ENCODE measurements around the gene OGG1. TPM values are rescaled to one million over a fixed set of nuclear protein-coding genes. Genes with fewer than 3 reads are reported as not detected.
A peak's percentile ranks its signal among the peaks of the same experiment; 100 is the strongest.

OGG1 gene
- total and polyA plus RNA-seq, 9 of the 15 experiments (the other 6 are each of a cell fraction or from before 2014, with no cell fraction given), result 6.6 to 33.0 (median 24.4) TPM

GRCh38 chr3:9712415-9712814, 37.3 kb upstream of the OGG1 start:
- CTCF ChIA-PET (ENCODE audit: low intra/inter-chr PET ratio), result no interaction called here
- Histone ChIP-seq H2AFZ (ENCODE audit: low read depth, low read length) (no peak overlapping the region), H3K27ac (ENCODE audit: extremely low read depth, low read depth, low read length) (no peak overlapping the region), H3K4me3 (no peak overlapping the region), H3K4me1 (replicated peaks in 1 of 2; ENCODE audit: control insufficient read depth in 2 of 2, insufficient read depth in 2 of 2, low read length in 2 of 2) (peaks cover 5 to 10% of the 10 kb centered on the region in 2 experiments; a peak in 4 of 5 replicates), H3K79me2 (ENCODE audit: control insufficient read depth, insufficient read depth, low read length) (no peaks in the 10 kb centered on the region), H3K9ac (ENCODE audit: insufficient read depth in 1 of 2, low read depth in 2 of 2, low read length in 2 of 2) (no peak overlapping the region), H3K36me3 (ENCODE audit: control insufficient read depth, insufficient read depth, low read length) (no peaks in the 10 kb centered on the region), H3K9me3 (replicated peaks; ENCODE audit: control insufficient read depth, insufficient read depth, low read depth, low read length) (no peaks in the 10 kb centered on the region), H3K9me1 (ENCODE audit: control insufficient read depth, insufficient read depth, low read length) (no peaks in the 10 kb centered on the region), H3K27me3 (ENCODE audit: control insufficient read depth in 2 of 2, insufficient read depth in 2 of 2, low read length in 2 of 2) (peaks cover 32 to 33% of the 10 kb centered on the region in 2 experiments), H4K20me1 (replicated peaks; ENCODE audit: control insufficient read depth, insufficient read depth, low read length) (no peaks in the 10 kb centered on the region), H3K4me2 (ENCODE audit: insufficient read depth, low read length) (no peak overlapping the region)
- ATAC-seq, result no peak
- no TSS peak for BruUV-seq (replicated peaks)
- TF ChIP-seq HES1 (IDR thresholded peaks at IDR 0.05; ENCODE audit: low read depth), result no peak
- FAIRE-seq, result no peak
- intact Hi-C loops (cut with micrococcal nuclease) (loop anchor here (10.0 kb wide), 2 partner anchors 128 to 358 kb away; no protein-coding TSS in a partner anchor), in situ Hi-C loops (cut with MboI) (no loop called here)
- DNase-seq (ENCODE audit: extremely low read depth in 1 of 4, low spot score in 3 of 4), result no peak
- POLR2A ChIA-PET, result interaction anchor here (1.2 kb wide), 1 partner anchor 54 kb away, joined by 3 read pairs; no protein-coding TSS in a partner anchor
- 4% methylated on average over 2 of the region's 2 CpGs for WGBS (ENCODE audit: insufficient coverage, low coverage, missing lambda C conversion rate)

- Histone ChIP-seq H3K27ac (ENCODE audit: extremely low read depth, low read depth, low read length) (no peak overlapping the region), H3K27me3 (ENCODE audit: control insufficient read depth in 2 of 2, insufficient read depth in 2 of 2, low read length in 2 of 2) (peaks cover 32 to 38% of the 10 kb centered on the region in 2 experiments), H3K9ac (ENCODE audit: insufficient read depth in 1 of 2, low read depth in 2 of 2, low read length in 2 of 2) (no peak overlapping the region), H3K36me3 (ENCODE audit: control insufficient read depth, insufficient read depth, low read length) (no peaks in the 10 kb centered on the region), H2AFZ (ENCODE audit: low read depth, low read length) (no peak overlapping the region), H3K4me1 (replicated peaks in 1 of 2; ENCODE audit: control insufficient read depth in 2 of 2, insufficient read depth in 2 of 2, low read length in 2 of 2) (peaks cover 5 to 10% of the 10 kb centered on the region in 2 experiments; a peak in 4 of 5 replicates), H3K9me1 (ENCODE audit: control insufficient read depth, insufficient read depth, low read length) (no peaks in the 10 kb centered on the region), H3K4me3 (no peak overlapping the region), H3K4me2 (ENCODE audit: insufficient read depth, low read length) (no peak overlapping the region), H3K9me3 (replicated peaks; ENCODE audit: control insufficient read depth, insufficient read depth, low read depth, low read length) (no peaks in the 10 kb centered on the region), H4K20me1 (replicated peaks; ENCODE audit: control insufficient read depth, insufficient read depth, low read length) (no peaks in the 10 kb centered on the region), H3K79me2 (ENCODE audit: control insufficient read depth, insufficient read depth, low read length) (no peaks in the 10 kb centered on the region)
- WGBS (ENCODE audit: insufficient coverage, low coverage, missing lambda C conversion rate), result 2% methylated on average over 4 of the region's 4 CpGs
- ATAC-seq, result no peak
- FAIRE-seq, result no peak
- no peak for DNase-seq (ENCODE audit: extremely low read depth in 1 of 4, low spot score in 3 of 4)
- TF ChIP-seq EHMT2 (IDR thresholded peaks at IDR 0.05) (0 out of 2 replicates have a peak, but pooled peaks have one; percentile 18), ZNF655 (CRISPR knock-in tag; IDR thresholded peaks at IDR 0.05) (no peak), MCM3 (IDR thresholded peaks at IDR 0.05) (0 out of 2 replicates have a peak, but pooled peaks have one; percentile 33)
- in situ Hi-C loops (cut with MboI) (no loop called here), intact Hi-C loops (cut with micrococcal nuclease) (loop anchor here (10.0 kb wide), 2 partner anchors 128 to 358 kb away; no protein-coding TSS in a partner anchor)
- no TSS peak for BruUV-seq (replicated peaks)
- CTCF ChIA-PET (ENCODE audit: low intra/inter-chr PET ratio), result no interaction called here
- POLR2A ChIA-PET, result interaction anchor here (1.0 to 1.2 kb wide), 2 partner anchors 19 to 55 kb away, joined by 3 read pairs; partner anchors contain the start of gene BRPF1
Observed at GRCh38 chr3:9713142-9713541, 36.6 kb upstream of the OGG1 start.
